ENCODE data around the gene ARHGDIG. TPM values are rescaled to one million over a fixed set of nuclear protein-coding genes. Genes with fewer than 3 reads are reported as not detected.

Gene ARHGDIG
- total and polyA plus RNA-seq, 2 experiments from 2014 or later, result 0.78 to 1.0 TPM

- Histone ChIP-seq H3K27me3 (ENCODE audit: insufficient read depth) (peaks cover 30% of the 10 kb centered on the region), H2AFZ (no peak overlapping the region), H3K27ac (ENCODE audit: low read depth) (no peak overlapping the region), H3K4me1 (ENCODE audit: insufficient read depth) (no peaks in the 10 kb centered on the region), H3K36me3 (ENCODE audit: insufficient read depth) (no peaks in the 10 kb centered on the region), H4K20me1 (replicated peaks; ENCODE audit: insufficient read depth) (no peaks in the 10 kb centered on the region), H3K79me2 (replicated peaks; ENCODE audit: insufficient read depth) (no peaks in the 10 kb centered on the region), H3K4me3 (no peak overlapping the region), H3K9me2 (ENCODE audit: insufficient read depth) (no peaks in the 10 kb centered on the region), H3K4me2 (no peak overlapping the region), H3F3A (replicated peaks; ENCODE audit: low read depth) (no peaks in the 10 kb centered on the region; the same call in 1 of the 2 replicates)
- no peak for TF ChIP-seq ZNF114 (CRISPR knock-in tag; IDR thresholded peaks at IDR 0.05)
- TF ChIP-seq JUNB (IDR thresholded peaks at IDR 0.05; ENCODE audit: unreplicated experiment), result no peak
- TF ChIP-seq NANOG (IDR thresholded peaks at IDR 0.05; ENCODE audit: borderline replicate concordance), result no peak
- Mint-ChIP-seq H3K27ac (no peak overlapping the region), H3K9me3 (no peaks in the 10 kb centered on the region; the same call in 2 of the 3 replicates), H3K4me1 (no peaks in the 10 kb centered on the region), H3K4me3 (no peak overlapping the region), H3K36me3 (ENCODE audit: low read depth) (no peaks in the 10 kb centered on the region; the same call in 2 of the 3 replicates), H3K27me3 (ENCODE audit: insufficient read depth, low read depth, poor library complexity) (peaks cover 36% of the 10 kb centered on the region)
- ATAC-seq (no peak), DNase-seq (ENCODE audit: low spot score) (no peak)
Observed at GRCh38 chr16:272633-273546, 7.5 kb upstream of the ARHGDIG start.

- no peaks in the 10 kb centered on the region; the same call in 2 of the 3 replicates for H3K36me3 Mint-ChIP-seq (ENCODE audit: low read depth)
Observed at GRCh38 chr16:273547-274421, 6.6 kb upstream of the ARHGDIG start.

More at GRCh38 chr16:273547-274421, 6.6 kb upstream of the ARHGDIG start:
- H3K27ac Mint-ChIP-seq, result no peak overlapping the region
- Histone ChIP-seq H3K4me2 (no peak overlapping the region), H3K27ac (ENCODE audit: low read depth) (no peak overlapping the region), H3K9me2 (ENCODE audit: insufficient read depth) (no peaks in the 10 kb centered on the region), H3K4me3 (no peak overlapping the region), H3K36me3 (ENCODE audit: insufficient read depth) (no peaks in the 10 kb centered on the region), H4K20me1 (replicated peaks; ENCODE audit: insufficient read depth) (no peaks in the 10 kb centered on the region), H3F3A (replicated peaks; ENCODE audit: low read depth) (no peaks in the 10 kb centered on the region; the same call in 1 of the 2 replicates), H3K79me2 (replicated peaks; ENCODE audit: insufficient read depth) (no peaks in the 10 kb centered on the region), H2AFZ (no peak overlapping the region), H3K4me1 (ENCODE audit: insufficient read depth) (no peaks in the 10 kb centered on the region), H3K27me3 (ENCODE audit: insufficient read depth) (peaks cover 36% of the 10 kb centered on the region)
- H3K27me3 Mint-ChIP-seq (ENCODE audit: insufficient read depth, low read depth, poor library complexity), result peaks cover 29% of the 10 kb centered on the region
- H3K9me3 Mint-ChIP-seq, result no peaks in the 10 kb centered on the region
- no peak overlapping the region for H3K4me3 Mint-ChIP-seq
- ATAC-seq (no peak), DNase-seq (ENCODE audit: low spot score) (no peak)
- H3K4me1 Mint-ChIP-seq, result no peaks in the 10 kb centered on the region
- TF ChIP-seq NANOG (IDR thresholded peaks at IDR 0.05; ENCODE audit: borderline replicate concordance), result no peak
- no peak for TF ChIP-seq STAT1 (IDR thresholded peaks at IDR 0.05; ENCODE audit: unreplicated experiment)
- TF ChIP-seq EZH2 (IDR thresholded peaks at IDR 0.05; ENCODE audit: low read depth, unreplicated experiment), result no peak
- no peak for TF ChIP-seq ETS1 (IDR thresholded peaks at IDR 0.05)
- TF ChIP-seq REST (IDR thresholded peaks at IDR 0.05; ENCODE audit: unreplicated experiment), result no peak
- TF ChIP-seq, protein P1, sequence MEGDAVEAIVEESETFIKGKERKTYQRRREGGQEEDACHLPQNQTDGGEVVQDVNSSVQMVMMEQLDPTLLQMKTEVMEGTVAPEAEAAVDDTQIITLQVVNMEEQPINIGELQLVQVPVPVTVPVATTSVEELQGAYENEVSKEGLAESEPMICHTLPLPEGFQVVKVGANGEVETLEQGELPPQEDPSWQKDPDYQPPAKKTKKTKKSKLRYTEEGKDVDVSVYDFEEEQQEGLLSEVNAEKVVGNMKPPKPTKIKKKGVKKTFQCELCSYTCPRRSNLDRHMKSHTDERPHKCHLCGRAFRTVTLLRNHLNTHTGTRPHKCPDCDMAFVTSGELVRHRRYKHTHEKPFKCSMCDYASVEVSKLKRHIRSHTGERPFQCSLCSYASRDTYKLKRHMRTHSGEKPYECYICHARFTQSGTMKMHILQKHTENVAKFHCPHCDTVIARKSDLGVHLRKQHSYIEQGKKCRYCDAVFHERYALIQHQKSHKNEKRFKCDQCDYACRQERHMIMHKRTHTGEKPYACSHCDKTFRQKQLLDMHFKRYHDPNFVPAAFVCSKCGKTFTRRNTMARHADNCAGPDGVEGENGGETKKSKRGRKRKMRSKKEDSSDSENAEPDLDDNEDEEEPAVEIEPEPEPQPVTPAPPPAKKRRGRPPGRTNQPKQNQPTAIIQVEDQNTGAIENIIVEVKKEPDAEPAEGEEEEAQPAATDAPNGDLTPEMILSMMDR (conservative IDR thresholded peaks at IDR 0.05; ENCODE audit: low read depth in 2 of 2), result no peak

Data from GM23338 (cell line).